ENCODE data around the gene NKX6-1.

NKX6-1 gene

GRCh38 chr4:84498203-84498934 lies 723 bp downstream of the NKX6-1 start:
- DNase-seq: no peak
- no peak for ATAC-seq

DNA sequence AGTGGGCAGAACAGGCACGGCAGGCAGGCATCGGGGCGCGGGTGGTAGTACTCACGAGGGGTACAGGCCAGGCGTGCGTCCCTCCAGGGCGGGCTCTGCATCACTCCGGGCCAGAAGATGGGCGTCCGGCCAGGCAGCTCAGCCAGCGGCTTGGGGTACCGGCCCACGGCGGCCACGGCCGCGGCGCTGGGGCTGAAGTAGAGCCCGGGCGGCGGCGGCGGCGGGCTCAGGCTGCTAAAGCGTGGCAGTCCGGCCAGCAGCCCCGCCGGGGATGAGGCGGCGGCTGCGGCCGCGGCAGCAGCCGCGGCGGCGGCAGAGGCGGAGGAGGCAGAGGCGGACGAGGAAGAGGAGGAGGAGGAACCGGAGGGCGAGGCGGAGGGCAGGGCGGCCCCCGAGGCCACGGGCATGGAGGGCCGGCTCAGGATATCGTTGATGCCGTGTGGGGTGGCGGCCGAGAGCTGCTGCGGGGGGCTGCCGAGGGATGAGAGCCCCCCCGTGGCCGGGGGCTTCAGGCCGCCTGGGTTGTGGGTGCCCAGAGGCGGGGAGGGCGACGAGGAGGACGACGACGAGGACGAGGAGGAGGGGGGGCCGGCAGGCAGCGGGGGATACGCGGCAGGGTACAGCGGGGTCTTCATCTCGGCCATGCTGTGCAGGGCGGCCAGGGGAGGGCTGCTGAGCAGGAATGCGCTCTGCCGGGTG lies 1.4 kb downstream of the NKX6-1 start:
- no peak for ATAC-seq
- DNase-seq: no peak

- DNase-seq (no peak), ATAC-seq (no peak)
Measured at GRCh38 chr4:84496706-84497503, 2.2 kb downstream of the NKX6-1 start.

GRCh38 chr4:84496331-84496705 lies 2.8 kb downstream of the NKX6-1 start:
- no peak for ATAC-seq
- no peak for DNase-seq

GRCh38 chr4:84495794-84496261 lies 3.3 kb downstream of the NKX6-1 start:
- ATAC-seq: no peak
- DNase-seq: no peak

GRCh38 chr4:84495118-84495793 lies 3.8 kb downstream of the NKX6-1 start:
- ATAC-seq: no peak
- no peak for DNase-seq

- ATAC-seq (no peak), DNase-seq (no peak)
Measured at GRCh38 chr4:84494531-84494930, 4.6 kb downstream of the NKX6-1 start.

- ATAC-seq: no peak
- no peak for DNase-seq
Measured at GRCh38 chr4:84494076-84494475, 5.0 kb downstream of the NKX6-1 start.

DNA sequence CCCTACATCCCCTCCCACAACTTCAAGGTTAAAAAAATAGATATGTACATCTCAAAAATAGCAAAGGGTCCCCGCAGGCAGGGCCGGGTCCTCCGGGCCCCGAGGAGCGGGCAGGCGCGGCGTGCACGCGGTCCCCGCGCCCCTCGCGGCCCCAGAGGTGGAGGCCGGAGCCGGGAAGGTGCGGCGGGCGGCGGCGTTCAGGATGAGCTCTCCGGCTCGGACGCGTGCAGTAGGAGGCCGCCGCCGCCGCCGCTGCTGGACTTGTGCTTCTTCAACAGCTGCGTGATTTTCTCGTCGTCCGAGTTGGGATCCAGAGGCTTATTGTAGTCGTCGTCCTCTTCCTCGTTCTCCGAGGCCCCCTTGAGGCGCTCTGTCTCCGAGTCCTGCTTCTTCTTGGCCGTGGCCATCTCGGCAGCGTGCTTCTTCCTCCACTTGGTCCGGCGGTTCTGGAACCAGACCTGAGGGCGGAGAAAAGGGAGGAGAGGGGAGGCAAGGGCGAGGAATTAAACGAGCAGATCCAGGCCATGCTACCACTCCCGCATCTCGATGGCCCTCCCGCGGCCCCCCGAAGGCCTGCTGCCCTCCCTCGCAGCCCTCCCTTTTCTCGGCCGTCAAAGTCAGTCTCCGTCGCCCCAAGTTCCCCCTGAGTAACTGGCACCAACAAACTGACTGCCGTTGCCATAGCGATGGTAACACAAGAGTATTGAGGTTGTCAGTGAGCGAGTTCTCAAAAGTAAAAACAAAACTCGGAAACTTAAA lies 5.8 kb downstream of the NKX6-1 start:
- ATAC-seq: peak; percentile 23
- no peak for DNase-seq

DNA sequence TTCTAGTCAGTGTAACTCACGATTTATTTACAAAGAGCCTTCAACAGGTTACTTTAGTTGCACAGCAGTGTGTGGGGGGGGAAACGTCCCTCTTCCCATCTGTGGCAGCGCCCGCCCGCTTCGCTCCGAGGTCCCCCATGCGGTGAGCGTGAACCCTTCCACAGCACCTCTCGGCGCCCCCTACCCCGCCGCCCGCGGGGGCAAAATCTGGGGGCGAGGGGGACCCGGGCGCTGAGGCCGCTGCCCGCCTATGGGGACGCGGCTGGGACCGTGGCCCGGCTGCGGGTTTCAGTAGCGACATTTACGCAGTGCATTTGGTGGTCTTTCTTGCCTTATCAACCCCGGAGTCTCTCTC lies 6.4 kb downstream of the NKX6-1 start:
- DNase-seq (no peak), ATAC-seq (no peak)

- DNase-seq: no peak
- no peak for ATAC-seq
Measured at GRCh38 chr4:84492290-84492689, 6.8 kb downstream of the NKX6-1 start.

- no peak for DNase-seq
- ATAC-seq: no peak
Measured at GRCh38 chr4:84491481-84491880, 7.6 kb downstream of the NKX6-1 start.

DNA sequence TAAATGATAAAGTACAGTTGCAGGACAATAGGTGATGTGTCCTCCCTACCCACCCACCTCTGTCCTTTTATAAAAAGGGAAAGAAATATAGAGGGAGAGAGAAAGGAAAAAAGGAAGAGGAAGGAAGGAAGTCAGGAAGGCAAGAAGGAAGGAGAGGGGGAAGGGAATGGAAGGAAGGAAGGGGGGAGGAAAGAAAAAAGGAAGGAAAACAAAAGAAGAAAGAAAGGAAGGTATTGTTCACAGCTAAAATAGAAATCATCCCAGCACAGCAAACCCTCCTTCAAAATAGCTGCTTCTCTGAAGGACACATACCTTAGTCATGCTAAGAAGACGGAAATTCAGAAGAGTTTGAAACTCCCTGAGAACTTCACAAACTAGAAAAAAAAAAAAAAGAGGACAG lies 8.4 kb downstream of the NKX6-1 start:
- DNase-seq: no peak
- ATAC-seq: no peak

DNA sequence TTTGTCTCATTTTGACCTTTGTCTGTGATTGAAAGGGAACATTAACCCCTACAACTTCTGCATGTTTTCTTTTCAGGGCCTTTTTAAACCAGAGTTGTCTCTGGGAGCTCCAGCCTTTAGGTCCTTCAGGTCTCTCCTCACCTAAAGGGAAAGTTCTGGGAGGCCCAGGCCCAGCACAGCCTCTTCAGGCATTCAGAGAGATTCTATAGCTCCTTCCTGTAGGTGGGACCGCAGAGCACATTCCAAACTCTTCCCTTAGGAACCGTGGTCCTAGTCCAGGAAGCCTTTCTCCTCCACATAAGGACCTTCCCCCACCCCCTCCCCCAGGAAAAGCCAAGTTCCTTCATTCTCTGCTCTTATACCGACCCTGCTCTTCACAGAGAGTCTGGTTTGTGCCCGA lies 14.9 kb downstream of the NKX6-1 start:
- DNase-seq (no peak), ATAC-seq (no peak)

- DNase-seq: no peak
- no peak for ATAC-seq
Measured at GRCh38 chr4:84483688-84484087, 15.4 kb downstream of the NKX6-1 start.

DNA sequence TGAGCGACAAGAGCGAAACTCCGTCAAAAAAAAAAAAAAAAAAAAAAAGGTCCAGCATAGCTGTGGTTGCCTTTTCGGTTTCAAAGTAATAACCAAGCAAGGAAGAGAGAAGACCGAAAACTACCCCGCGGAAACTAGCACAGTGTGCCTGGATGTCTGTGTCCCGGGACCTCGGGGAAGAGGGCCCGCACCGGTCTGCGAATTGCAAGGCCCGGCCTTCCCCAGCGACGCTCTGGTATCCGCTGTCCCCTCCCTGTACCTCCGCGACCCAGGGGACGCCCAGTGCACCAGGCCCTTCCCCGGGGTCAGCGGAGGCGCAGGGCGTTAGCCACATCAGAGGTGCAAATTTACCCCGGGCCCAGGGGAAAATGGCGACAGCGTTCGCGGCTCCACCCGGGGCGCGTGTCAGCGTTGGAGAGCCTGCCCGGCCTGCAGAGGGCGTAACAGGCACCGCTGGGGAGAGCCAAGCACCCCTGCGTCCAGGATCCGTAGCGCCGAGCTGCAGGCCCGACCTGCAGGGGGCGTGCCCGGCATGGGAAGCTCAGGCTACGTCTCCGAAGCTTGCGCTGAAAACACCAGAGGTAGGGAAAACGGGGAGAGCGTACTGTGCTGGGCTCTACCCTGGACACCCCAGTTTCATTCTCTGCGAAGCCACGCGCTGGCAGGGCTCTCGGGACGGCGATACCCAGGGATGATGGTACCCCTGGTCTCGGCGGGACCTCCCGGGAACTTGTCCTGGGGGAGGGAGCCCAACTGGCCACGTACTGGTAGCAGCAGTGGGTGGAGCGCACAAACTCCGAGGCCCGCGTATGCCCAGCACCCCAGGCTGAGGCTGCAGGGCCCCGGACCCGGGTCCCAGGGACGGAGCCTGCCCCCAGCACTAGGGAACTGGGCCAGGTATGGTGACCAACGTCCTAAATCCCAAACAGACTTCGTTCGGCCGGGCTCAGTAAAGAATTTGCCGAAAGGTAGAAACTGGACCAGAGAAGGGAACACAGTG lies 16.2 kb downstream of the NKX6-1 start:
- DNase-seq: no peak
- no peak for ATAC-seq

DNA sequence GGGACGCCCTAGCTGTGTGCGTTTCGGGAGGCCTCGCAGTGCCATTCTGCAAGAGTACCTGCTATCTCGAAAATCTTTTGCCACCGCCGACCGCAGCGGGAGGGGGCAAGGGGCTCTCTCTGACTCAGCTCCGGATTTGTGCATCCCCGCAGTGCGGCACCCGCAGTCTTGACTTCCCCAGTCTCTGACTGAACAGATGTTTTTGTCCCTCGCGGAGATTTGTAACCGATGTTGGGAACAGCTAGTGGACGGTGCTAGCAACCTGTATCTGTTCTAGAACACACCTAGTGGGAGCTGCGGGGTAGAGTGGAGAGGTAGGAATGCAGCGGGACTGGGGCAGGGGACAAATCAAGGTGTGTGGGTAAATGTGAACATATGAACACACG lies 17.2 kb downstream of the NKX6-1 start:
- ATAC-seq (no peak), DNase-seq (no peak)

DNA sequence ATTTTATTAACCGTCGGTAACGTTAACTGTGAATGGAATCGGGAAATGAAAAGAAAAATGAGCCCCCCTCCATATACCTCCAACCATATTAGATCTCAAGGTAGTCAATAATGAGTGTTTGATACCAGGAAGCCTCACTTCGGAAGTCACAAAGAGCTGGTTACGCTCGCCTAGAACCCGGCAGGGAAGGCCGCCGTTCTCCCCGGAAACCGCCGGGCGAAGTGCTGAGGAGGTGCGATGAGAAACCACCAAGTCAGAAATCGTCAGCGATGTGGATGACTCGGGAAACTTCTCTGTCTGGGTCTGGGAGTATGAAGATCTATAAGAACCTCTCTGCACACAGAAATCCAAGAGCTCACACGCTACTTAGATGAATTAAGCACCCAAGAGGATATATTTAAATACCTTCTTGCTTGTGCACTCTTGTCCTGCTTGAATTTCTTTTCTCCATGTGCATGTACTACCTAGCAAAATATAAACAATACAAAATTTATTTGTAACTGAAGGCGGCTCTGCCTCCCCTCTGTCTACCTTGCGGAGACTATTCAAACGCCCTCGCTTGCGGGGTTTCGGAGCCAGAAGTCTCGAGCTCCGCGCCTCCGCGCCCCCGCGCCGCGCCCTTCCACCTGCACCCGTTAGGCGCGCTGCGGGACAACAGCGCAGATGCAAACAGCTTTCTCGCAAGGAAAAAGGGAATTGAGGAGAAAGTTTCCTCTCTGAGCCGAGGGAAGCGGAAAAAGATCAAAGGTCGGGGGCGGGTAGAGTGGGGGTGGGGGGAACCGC lies 17.8 kb downstream of the NKX6-1 start:
- ATAC-seq (no peak), DNase-seq (no peak)

- no peak for DNase-seq
- ATAC-seq: no peak
Measured at GRCh38 chr4:84480082-84480481, 19.0 kb downstream of the NKX6-1 start.

DNA sequence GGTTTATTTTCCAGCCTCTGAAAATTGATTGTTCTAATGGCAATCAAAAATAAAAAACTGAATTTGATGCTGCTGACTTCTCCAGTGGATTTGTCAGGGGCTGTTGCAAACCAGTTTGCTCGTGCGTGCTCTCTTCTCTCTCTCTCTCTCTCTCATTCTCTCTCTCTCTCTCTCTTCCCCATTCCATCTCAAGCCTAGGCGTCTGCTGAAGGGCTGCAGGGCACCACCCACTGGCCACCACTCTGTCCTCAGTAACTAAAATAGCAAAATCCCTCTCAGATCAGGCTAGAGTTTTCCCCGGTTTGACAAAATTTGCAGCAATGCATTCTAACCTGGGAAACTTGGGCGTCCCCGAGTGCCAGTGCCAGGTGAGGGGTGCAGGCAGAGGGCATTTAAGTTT lies 19.4 kb downstream of the NKX6-1 start:
- ATAC-seq (no peak), DNase-seq (no peak)

Data from stimulated activated naive CD8-positive, alpha-beta T cell treated with anti-CD3 and anti-CD28 coated beads, Interleukin-15, Interleukin-2, amounts not matched to agents 100 U/mL and 50 U/mL, for 24 hours (primary cell).